ENCODE results near the gene AUTS2.

The AUTS2 gene

GRCh38 chr7:70098905-70099672 lies 500.8 kb downstream of the AUTS2 start:
- DNase-seq = no peak

- no peak for DNase-seq
Measured at GRCh38 chr7:70104243-70104642, 506.0 kb downstream of the AUTS2 start.

GRCh38 chr7:70113078-70113477 lies 514.8 kb downstream of the AUTS2 start:
- DNase-seq = no peak

GRCh38 chr7:70113536-70113935 lies 515.3 kb downstream of the AUTS2 start:
- no peak for DNase-seq

- no peak for DNase-seq
Measured at GRCh38 chr7:70114806-70115205, 516.5 kb downstream of the AUTS2 start.

- DNase-seq = no peak
Measured at GRCh38 chr7:70116244-70116643, 518.0 kb downstream of the AUTS2 start.

GRCh38 chr7:70116867-70117266 lies 518.6 kb downstream of the AUTS2 start:
- no peak for DNase-seq

GRCh38 chr7:70120851-70121250 lies 522.6 kb downstream of the AUTS2 start:
- DNase-seq = no peak

- no peak for DNase-seq
Measured at GRCh38 chr7:70131817-70132216, 533.5 kb downstream of the AUTS2 start.

GRCh38 chr7:70132226-70132851 lies 534.1 kb downstream of the AUTS2 start:
- no peak for DNase-seq

- DNase-seq = no peak
Measured at GRCh38 chr7:70132852-70133690, 534.8 kb downstream of the AUTS2 start.

GRCh38 chr7:70134029-70134770 lies 535.9 kb downstream of the AUTS2 start:
- DNase-seq = no peak

- no peak for DNase-seq
Measured at GRCh38 chr7:70135656-70136055, 537.4 kb downstream of the AUTS2 start.

GRCh38 chr7:70137126-70137525 lies 538.9 kb downstream of the AUTS2 start:
- DNase-seq = no peak

GRCh38 chr7:70142247-70142932 lies 544.1 kb downstream of the AUTS2 start:
- no peak for DNase-seq

GRCh38 chr7:70143075-70144044 lies 545.1 kb downstream of the AUTS2 start:
- no peak for DNase-seq

GRCh38 chr7:70148997-70149396 lies 550.7 kb downstream of the AUTS2 start:
- DNase-seq = no peak

GRCh38 chr7:70152313-70152712 lies 554.0 kb downstream of the AUTS2 start:
- no peak for DNase-seq

- DNase-seq = no peak
Measured at GRCh38 chr7:70153933-70154332, 555.7 kb downstream of the AUTS2 start.

- no peak for DNase-seq
Measured at GRCh38 chr7:70154521-70155180, 556.4 kb downstream of the AUTS2 start.

GRCh38 chr7:70156057-70156456 lies 557.8 kb downstream of the AUTS2 start:
- DNase-seq = no peak

Measured in 8988T (cell line).